Right cardiac atrium (tissue), 5 donors: ENCODE measurements around the gene IGSF1. TPM values are rescaled to one million over a fixed set of nuclear protein-coding genes. Genes with fewer than 3 reads are reported as not detected.

Source experiments
- ATAC-seq, 2 donors: fragments of 200-7000 bp; cut with Tn5 transposase; one replicate each; pipeline versions ENCODE4 v1.8.0 to v1.9.1; 2020; ENCODE audit warnings: moderate library complexity in 2 of 2, mild to moderate bottlenecking in 1 of 2
- DNase-seq, 3 donors: peaks; one replicate each; pipeline ENCODE4 v3.0.0-alpha.2; 2020
- H3K27ac ChIP-seq: one replicate; pipeline ENCODE4 v1.5.1; 2013; ENCODE audit warnings: mild to moderate bottlenecking, low read length, control low read depth, moderate library complexity
- H3K27me3 ChIP-seq: one replicate; pipeline ENCODE4 v1.6.1; 2013; ENCODE audit not compliant: control insufficient read depth, insufficient read depth
- H3K4me1 ChIP-seq: one replicate; pipeline ENCODE4 v1.6.1; 2013; ENCODE audit warnings: low read length; ENCODE audit not compliant: control insufficient read depth, insufficient read depth
- H3K4me3 ChIP-seq: one replicate; pipeline ENCODE4 v1.5.1; 2013; ENCODE audit warnings: low read length, control low read depth
- H3K9me3 ChIP-seq: one replicate; pipeline ENCODE4 v1.6.1; 2013; ENCODE audit warnings: low read length; ENCODE audit not compliant: control insufficient read depth
- WGBS: extraction: QIAGEN DNeasy Blood & Tissue Kit; methylation state at CpG from one replicate; pipeline ENCODE4 v1.1.7; 2013; 5-methylcytosine and 5-hydroxymethylcytosine counted together
- intact Hi-C, 4 donors: fragments of 100-400 bp; cut with DNase I; formaldehyde crosslinking; loops; one replicate each; pipeline versions ENCODE4 v1.11.0 to v1.14.0; 2022 to 2023
- polyA plus RNA-seq: library from polyadenylated mRNA; stranded (reverse); fragments of 200-250 nt; gene quantifications from one replicate; pipeline ENCODE4 v1.2.3, GENCODE V29; 2013
- total RNA-seq, 4 donors: library from RNA; stranded (reverse); fragmentation: NEBNext Ultra II Directional; extraction: Animal tissue kit (Norgen Biotek cat#: 25700); gene quantifications; one replicate each; pipeline ENCODE4 v1.2.1, GENCODE V29; 2021
- donor health status: healthy with polysubstance abuse.
- donor health status: DM: no; HTN: yes; CAD: no.
- donor health status: DM: no; HTN: no; CAD: no.
- donor health status: DM: no; HTN: yes; CAD: no; lungs with severe emphysema.
- donor health status: DM: yes; HTN: yes; CAD: no.

The IGSF1 gene
- total and polyA plus RNA-seq, 5 donors: 4.6 to 28.3 (median 16.1) TPM

GRCh38 chrX:131235768-131236545, 53.1 kb downstream of the IGSF1 start:
- Histone ChIP-seq H3K9me3 (no peaks in the 10 kb centered on the region), H3K27me3 (no peaks in the 10 kb centered on the region), H3K4me1 (no peaks in the 10 kb centered on the region), H3K4me3 (no peak overlapping the region), H3K27ac (no peak overlapping the region)
- WGBS: 47% methylated on average over 4 of the region's 4 CpGs
- DNase-seq (no peak), ATAC-seq (no peak)
- intact Hi-C loops: no loop called here

DNA sequence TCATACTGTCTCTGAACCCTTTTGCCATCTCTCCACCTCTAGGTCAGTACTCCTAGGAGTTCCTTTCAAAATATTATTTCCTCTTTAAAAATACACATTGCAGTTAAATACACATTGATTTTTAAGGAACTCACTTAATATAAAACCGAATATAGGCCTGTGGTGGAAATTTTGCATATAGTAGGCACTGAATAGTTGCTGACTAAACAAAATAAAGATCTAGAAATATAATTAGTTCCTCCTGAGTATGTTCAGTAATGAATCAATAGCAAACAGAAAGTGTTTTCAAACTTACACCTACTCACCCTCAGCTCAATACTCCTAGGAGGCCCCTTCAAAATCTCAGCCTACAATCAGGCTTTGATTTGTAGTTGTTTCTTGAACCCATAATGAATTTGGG, 61.5 kb downstream of the IGSF1 start:
- Histone ChIP-seq H3K4me3 (no peak overlapping the region), H3K4me1 (no peaks in the 10 kb centered on the region), H3K27me3 (no peaks in the 10 kb centered on the region), H3K9me3 (no peaks in the 10 kb centered on the region), H3K27ac (no peak overlapping the region)
- ATAC-seq (no peak), DNase-seq (no peak)
- 80% methylated on average over 1 of the region's 1 CpG for WGBS
- intact Hi-C loops: no loop called here

DNA sequence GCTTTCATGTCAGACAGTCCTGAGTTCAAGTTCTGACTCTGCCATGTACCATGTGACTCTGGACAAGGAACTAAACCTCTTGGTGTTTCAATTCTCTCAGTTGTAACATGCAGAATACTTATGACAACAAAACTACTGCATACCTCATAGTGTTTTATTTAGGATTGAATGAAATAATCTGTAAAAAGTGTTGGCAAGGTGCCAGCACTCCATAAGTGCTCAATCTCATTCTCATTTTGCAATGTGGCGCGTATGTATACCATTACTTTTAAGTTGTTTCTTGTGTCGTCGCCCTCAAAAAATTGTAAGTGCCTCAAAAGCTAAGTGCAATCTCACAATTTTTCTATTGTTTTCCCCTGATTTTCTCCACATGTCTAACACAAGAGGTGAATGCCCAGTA, 62.5 kb downstream of the IGSF1 start:
- DNase-seq: no peak
- intact Hi-C loops: no loop called here
- no peak for ATAC-seq
- Histone ChIP-seq H3K4me1 (no peaks in the 10 kb centered on the region), H3K4me3 (no peak overlapping the region), H3K9me3 (no peaks in the 10 kb centered on the region), H3K27ac (no peak overlapping the region), H3K27me3 (no peaks in the 10 kb centered on the region)
- 90% methylated on average over 4 of the region's 4 CpGs for WGBS

GRCh38 chrX:131225078-131225477, 64.0 kb downstream of the IGSF1 start:
- intact Hi-C loops: no loop called here
- WGBS: 81% methylated on average over 2 of the region's 2 CpGs
- DNase-seq: no peak

More at GRCh38 chrX:131225078-131225477, 64.0 kb downstream of the IGSF1 start:
- Histone ChIP-seq H3K4me1 (no peaks in the 10 kb centered on the region), H3K27ac (no peak overlapping the region), H3K9me3 (no peaks in the 10 kb centered on the region), H3K27me3 (no peaks in the 10 kb centered on the region), H3K4me3 (no peak overlapping the region)
- ATAC-seq: no peak

Other genes with a start within 250 kb of the IGSF1 start
- gene ARHGAP36, start 231.0 kb downstream of the IGSF1 start, total RNA-seq: under 1 TPM in 2 of 4 donors, not detected in 2; 0.11 to 0.12 TPM
- 0.05 TPM for gene ARHGAP36, start 231.0 kb downstream of the IGSF1 start, polyA plus RNA-seq